IPS-15b (cell line): ENCODE data around the gene CEP104.

Experiments used
- H3K27me3 ChIP-seq: one replicate; pipeline ENCODE4 v1.6.1; 2013; ENCODE audit warnings: low read length; ENCODE audit not compliant: control insufficient read depth, insufficient read depth
- H3K36me3 ChIP-seq: one replicate; pipeline ENCODE4 v1.6.1; 2013; ENCODE audit warnings: low read length; ENCODE audit not compliant: control insufficient read depth, insufficient read depth
- H3K4me1 ChIP-seq: one replicate; pipeline ENCODE4 v1.6.1; 2013; ENCODE audit warnings: mild to moderate bottlenecking, low read length; ENCODE audit not compliant: control insufficient read depth, insufficient read depth
- H3K4me3 ChIP-seq: one replicate; pipeline ENCODE4 v1.5.1; 2013; ENCODE audit warnings: low read depth, low read length
- H3K9ac ChIP-seq: one replicate; pipeline ENCODE4 v1.6.1; 2013; ENCODE audit warnings: low read depth, mild to moderate bottlenecking, low read length
- H3K9me3 ChIP-seq: one replicate; pipeline ENCODE4 v1.6.1; 2013; ENCODE audit warnings: mild to moderate bottlenecking, low read length; ENCODE audit not compliant: control insufficient read depth, insufficient read depth

Gene CEP104

GRCh38 chr1:3890389-3891328 lies 33.6 kb upstream of the CEP104 start:
- H3K4me3 ChIP-seq = no peak overlapping the region
- H3K9me3 ChIP-seq = no peaks in the 10 kb centered on the region
- H3K4me1 ChIP-seq = no peaks in the 10 kb centered on the region
- H3K9ac ChIP-seq = no peak overlapping the region
- H3K36me3 ChIP-seq = peaks cover 20% of the 10 kb centered on the region
- H3K27me3 ChIP-seq = no peaks in the 10 kb centered on the region

DNA sequence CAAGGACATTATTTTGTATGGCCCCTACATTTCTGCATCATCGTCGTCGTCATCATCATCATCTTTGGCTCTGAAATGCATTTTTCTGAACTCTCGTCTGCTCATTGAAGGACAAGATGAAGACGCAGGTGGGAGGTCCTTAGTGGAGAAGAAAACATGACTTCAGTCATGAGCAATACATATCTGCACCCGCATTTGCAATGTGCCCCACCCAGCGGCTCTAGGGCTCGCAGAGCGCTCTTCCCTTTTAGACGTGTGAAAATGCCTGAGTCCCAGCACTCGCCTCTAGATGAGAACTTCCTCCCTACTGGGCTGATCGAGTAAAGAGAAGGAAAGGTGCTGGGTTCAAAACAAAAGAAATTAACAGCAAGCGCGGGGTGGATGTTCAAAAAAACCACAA lies 32.9 kb upstream of the CEP104 start:
- peaks cover 20% of the 10 kb centered on the region for H3K36me3 ChIP-seq
- H3K9me3 ChIP-seq = no peaks in the 10 kb centered on the region
- no peak overlapping the region for H3K4me3 ChIP-seq
- H3K9ac ChIP-seq = no peak overlapping the region
- H3K27me3 ChIP-seq = no peaks in the 10 kb centered on the region
- no peaks in the 10 kb centered on the region for H3K4me1 ChIP-seq

DNA sequence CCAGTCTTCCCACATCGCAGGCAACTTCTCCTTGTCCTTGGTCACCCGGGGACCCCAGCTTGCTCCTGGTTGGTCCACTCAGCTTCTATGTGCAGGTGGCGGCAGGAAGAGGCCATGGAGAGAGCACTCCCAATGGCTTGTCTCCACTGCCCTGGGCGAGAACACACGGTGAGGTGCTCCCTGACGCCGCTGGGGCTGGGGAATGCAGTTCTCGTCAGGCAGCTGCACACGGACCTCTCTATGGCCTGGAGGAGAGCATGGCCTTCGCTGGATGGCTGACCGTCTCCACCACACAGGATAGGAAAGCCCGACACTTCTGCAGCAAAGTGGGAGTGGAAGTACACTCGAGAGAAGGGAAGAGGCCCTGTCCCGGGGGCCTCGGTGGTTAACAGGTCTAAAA lies 31.3 kb upstream of the CEP104 start:
- no peak overlapping the region for H3K9ac ChIP-seq
- no peaks in the 10 kb centered on the region for H3K27me3 ChIP-seq
- H3K4me1 ChIP-seq = no peaks in the 10 kb centered on the region
- H3K36me3 ChIP-seq = peaks cover 20% of the 10 kb centered on the region
- H3K9me3 ChIP-seq = no peaks in the 10 kb centered on the region
- H3K4me3 ChIP-seq = no peak overlapping the region

DNA sequence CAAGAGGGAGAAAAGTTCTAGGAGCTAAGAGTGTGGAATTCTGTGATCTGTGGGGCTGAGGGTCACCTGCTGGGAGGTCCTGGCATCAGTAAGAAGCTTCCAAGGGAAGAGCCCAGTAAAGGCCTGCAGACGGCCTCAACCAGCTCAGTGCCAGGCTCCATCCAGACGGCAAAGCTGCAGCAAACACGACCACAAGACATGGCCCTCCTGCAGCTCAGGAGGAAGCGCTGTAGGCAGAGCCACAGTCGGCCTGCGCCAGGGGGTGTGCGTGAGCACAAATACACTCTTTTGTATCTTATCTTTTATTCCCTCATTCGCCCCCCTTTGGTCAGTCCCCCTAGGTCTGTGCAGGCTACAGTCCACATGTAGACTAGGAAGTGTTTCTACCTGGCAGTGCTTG lies 29.7 kb upstream of the CEP104 start:
- Histone ChIP-seq H3K4me3 (no peak overlapping the region), H3K9me3 (no peaks in the 10 kb centered on the region), H3K4me1 (no peaks in the 10 kb centered on the region), H3K9ac (no peak overlapping the region), H3K27me3 (no peaks in the 10 kb centered on the region), H3K36me3 (peaks cover 18% of the 10 kb centered on the region)

GRCh38 chr1:3886106-3886670 lies 29.2 kb upstream of the CEP104 start:
- H3K4me1 ChIP-seq = no peaks in the 10 kb centered on the region
- H3K9ac ChIP-seq = no peak overlapping the region

GRCh38 chr1:3885611-3886010 lies 28.6 kb upstream of the CEP104 start:
- Histone ChIP-seq H3K9ac (no peak overlapping the region), H3K4me3 (no peak overlapping the region), H3K9me3 (no peaks in the 10 kb centered on the region), H3K4me1 (no peaks in the 10 kb centered on the region), H3K36me3 (peaks cover 13% of the 10 kb centered on the region), H3K27me3 (no peaks in the 10 kb centered on the region)

More at GRCh38 chr1:3886106-3886670, 29.2 kb upstream of the CEP104 start:
- no peaks in the 10 kb centered on the region for H3K9me3 ChIP-seq
- H3K4me3 ChIP-seq = no peak overlapping the region
- H3K36me3 ChIP-seq = peaks cover 15% of the 10 kb centered on the region
- H3K27me3 ChIP-seq = no peaks in the 10 kb centered on the region

- H3K36me3 ChIP-seq = peaks cover 8% of the 10 kb centered on the region
- no peak overlapping the region for H3K9ac ChIP-seq
- H3K27me3 ChIP-seq = no peaks in the 10 kb centered on the region
- H3K9me3 ChIP-seq = no peaks in the 10 kb centered on the region
- H3K4me3 ChIP-seq = no peak overlapping the region
- H3K4me1 ChIP-seq = no peaks in the 10 kb centered on the region
These were observed 28.0 kb upstream of the CEP104 start for GRCh38 chr1:3884966-3885365.

DNA sequence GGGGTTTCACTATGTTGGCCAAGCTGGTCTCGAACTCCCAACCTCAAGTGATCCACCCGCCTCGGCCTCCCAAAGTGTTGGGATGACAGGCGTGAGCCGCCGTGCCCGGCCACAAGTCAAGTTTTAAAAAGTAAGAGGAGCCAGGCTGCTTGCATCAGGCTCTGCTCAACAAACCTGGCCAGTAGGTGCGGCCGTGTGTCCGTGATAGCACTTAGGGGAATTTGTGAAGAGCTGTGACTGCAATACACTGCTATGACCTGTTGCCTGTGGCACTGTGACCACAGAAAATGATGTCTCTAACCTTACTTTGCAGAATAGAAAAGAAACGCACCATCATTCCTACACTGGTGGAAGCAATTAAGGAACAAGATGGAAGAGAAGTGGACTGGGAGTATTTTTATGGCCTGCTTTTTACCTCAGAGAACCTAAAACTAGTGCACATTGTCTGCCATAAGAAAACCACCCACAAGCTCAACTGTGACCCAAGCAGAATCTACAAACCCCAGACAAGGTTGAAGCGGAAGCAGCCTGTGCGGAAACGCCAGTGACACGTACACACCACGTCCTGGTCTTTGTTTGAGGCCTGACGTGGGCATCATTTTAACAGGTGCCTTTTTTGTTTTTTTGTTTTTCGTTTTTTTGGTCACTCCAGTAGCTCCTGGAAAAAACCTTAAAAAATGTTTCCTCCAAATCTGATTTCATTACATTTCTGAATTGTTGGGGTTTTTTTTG lies 26.3 kb upstream of the CEP104 start:
- Histone ChIP-seq H3K4me3 (no peak overlapping the region), H3K36me3 (peaks cover 5% of the 10 kb centered on the region), H3K9ac (no peak overlapping the region)

GRCh38 chr1:3881193-3881480 lies 24.1 kb upstream of the CEP104 start:
- H3K9me3 ChIP-seq = peaks cover 4% of the 10 kb centered on the region
- no peaks in the 10 kb centered on the region for H3K36me3 ChIP-seq
- H3K9ac ChIP-seq = no peak overlapping the region
- H3K4me1 ChIP-seq = no peaks in the 10 kb centered on the region
- no peak overlapping the region for H3K4me3 ChIP-seq
- no peaks in the 10 kb centered on the region for H3K27me3 ChIP-seq

More for the DNA sequence above, 26.3 kb upstream of the CEP104 start:
- peaks cover 4% of the 10 kb centered on the region for H3K9me3 ChIP-seq
- no peaks in the 10 kb centered on the region for H3K27me3 ChIP-seq
- no peaks in the 10 kb centered on the region for H3K4me1 ChIP-seq

DNA sequence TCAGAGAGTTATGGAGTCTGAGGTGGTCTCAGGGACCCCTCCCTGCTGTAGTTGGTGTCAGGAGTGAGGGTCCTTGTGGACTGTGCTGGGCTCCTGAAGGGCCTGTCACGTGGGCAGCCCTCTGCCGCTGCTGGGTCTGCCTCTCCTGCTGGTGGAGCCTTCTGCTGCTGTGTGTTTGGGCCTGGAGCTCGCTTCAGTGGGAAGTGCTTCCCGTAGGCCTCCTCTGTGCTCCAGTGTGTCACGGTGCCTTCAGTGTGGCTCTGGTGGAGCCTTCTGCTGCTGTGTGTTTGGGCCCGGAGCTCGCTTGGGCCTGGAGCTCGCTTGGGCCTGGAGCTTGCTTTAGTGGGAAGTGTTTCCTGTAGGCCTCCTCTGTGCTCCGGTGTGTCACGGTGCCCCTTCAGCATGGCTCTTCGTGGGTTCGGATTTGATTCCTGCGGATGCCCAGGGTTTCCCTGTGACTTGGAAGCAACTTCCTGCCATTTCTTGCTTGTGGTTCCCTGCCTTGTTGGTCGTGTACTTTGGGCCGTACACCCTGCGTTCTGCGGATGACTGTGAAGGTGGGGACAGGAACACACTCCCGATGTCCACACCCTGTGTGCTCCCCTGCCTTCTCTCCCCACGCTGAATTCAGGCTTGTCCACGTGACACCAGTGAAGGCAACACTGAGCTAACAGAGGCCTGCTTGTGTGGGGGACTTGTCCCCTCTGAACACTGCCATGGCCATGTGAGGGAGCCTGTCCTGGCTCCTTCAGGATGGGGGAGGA lies 23.6 kb upstream of the CEP104 start:
- Histone ChIP-seq H3K36me3 (no peaks in the 10 kb centered on the region), H3K27me3 (no peaks in the 10 kb centered on the region), H3K9ac (no peak overlapping the region), H3K4me3 (no peak overlapping the region), H3K9me3 (peaks cover 4% of the 10 kb centered on the region), H3K4me1 (no peaks in the 10 kb centered on the region)

DNA sequence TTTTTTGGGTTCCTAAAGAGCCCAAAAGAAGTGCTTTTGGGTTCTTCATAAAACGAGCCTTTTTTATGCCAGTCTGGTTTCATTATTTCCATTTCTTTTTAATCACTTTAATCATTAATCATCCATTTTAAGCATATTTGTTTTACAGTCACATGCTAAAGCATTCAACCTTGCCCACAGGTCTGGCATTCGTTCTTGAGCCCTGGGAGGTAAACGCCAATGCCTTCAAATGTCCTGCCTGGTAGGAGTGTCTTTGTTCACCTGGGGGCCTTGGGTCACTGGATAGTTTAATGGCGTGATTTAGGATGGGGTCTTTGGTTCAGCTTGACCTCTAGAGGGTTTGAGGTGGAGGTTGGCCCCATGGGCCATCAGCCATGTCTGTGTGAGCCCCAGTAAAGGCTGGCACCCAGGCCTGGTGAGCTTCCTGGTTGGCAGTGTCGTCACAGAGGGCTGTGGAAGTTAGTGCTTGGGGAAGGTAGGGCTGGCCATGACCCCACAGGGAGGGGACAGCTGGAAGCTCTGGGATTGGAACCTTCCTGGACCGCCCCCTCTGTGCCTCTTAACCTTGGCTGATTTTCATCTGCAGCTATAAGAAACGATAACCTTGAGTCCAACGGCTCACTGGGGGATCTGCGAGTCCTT lies 22.9 kb upstream of the CEP104 start:
- Histone ChIP-seq H3K36me3 (no peaks in the 10 kb centered on the region), H3K4me1 (no peaks in the 10 kb centered on the region), H3K9me3 (peaks cover 4% of the 10 kb centered on the region), H3K9ac (no peak overlapping the region), H3K4me3 (no peak overlapping the region), H3K27me3 (no peaks in the 10 kb centered on the region)
